ENCODE measurements around the gene ENDOV. TPM values are rescaled to one million over a fixed set of nuclear protein-coding genes. Genes with fewer than 3 reads are reported as not detected.
A peak's percentile ranks its signal among the peaks of the same experiment; 100 is the strongest.

ENDOV gene
- total RNA-seq, 1 donor from 2014 or later = 22.8 TPM

DNA sequence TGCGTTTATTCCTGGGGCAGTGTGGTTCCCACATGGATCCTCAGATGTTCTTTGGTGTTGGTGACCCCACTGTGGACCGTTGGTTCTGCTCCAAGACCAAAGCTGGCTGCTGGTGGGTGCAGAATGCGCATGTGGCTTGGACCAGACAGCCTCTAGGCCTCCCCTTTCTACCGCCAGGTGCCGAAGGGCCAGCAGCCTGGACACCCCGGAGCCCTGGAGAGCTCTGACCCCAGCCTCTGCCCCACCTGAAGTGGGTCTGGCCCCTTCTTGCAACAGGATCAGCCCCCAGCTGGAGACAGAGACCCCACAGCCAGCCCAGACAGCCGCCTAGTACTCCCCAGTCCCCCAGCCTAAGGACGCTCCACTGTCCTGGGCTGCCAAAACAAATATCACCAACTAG is 43.0 kb downstream of the ENDOV start:
- H3K4me1 Mint-ChIP-seq (ENCODE audit: low read depth) = peaks cover 34% of the 10 kb centered on the region
- DNase-seq (ENCODE audit: low spot score) = no peak
- peaks cover 1% of the 10 kb centered on the region for H3K36me3 Mint-ChIP-seq (ENCODE audit: low read depth)
- no peak overlapping the region for H3K4me3 Mint-ChIP-seq (ENCODE audit: unreplicated experiment)
- TF ChIP-seq, protein P1, sequence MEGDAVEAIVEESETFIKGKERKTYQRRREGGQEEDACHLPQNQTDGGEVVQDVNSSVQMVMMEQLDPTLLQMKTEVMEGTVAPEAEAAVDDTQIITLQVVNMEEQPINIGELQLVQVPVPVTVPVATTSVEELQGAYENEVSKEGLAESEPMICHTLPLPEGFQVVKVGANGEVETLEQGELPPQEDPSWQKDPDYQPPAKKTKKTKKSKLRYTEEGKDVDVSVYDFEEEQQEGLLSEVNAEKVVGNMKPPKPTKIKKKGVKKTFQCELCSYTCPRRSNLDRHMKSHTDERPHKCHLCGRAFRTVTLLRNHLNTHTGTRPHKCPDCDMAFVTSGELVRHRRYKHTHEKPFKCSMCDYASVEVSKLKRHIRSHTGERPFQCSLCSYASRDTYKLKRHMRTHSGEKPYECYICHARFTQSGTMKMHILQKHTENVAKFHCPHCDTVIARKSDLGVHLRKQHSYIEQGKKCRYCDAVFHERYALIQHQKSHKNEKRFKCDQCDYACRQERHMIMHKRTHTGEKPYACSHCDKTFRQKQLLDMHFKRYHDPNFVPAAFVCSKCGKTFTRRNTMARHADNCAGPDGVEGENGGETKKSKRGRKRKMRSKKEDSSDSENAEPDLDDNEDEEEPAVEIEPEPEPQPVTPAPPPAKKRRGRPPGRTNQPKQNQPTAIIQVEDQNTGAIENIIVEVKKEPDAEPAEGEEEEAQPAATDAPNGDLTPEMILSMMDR (IDR thresholded peaks at IDR 0.05) = no peak
- H3K9me3 Mint-ChIP-seq (ENCODE audit: low read depth) = no peaks in the 10 kb centered on the region
- H3K27me3 Mint-ChIP-seq (ENCODE audit: low read depth) = peaks cover 12% of the 10 kb centered on the region
- H3K27ac Mint-ChIP-seq (ENCODE audit: unreplicated experiment) = no peak overlapping the region

GRCh38 chr17:80459234-80459633 is 44.3 kb downstream of the ENDOV start:
- Mint-ChIP-seq H3K9me3 (ENCODE audit: low read depth) (no peaks in the 10 kb centered on the region), H3K4me1 (ENCODE audit: low read depth) (peaks cover 22% of the 10 kb centered on the region), H3K27me3 (ENCODE audit: low read depth) (peaks cover 12% of the 10 kb centered on the region), H3K4me3 (ENCODE audit: unreplicated experiment) (no peak overlapping the region), H3K36me3 (ENCODE audit: low read depth) (peaks cover 1% of the 10 kb centered on the region), H3K27ac (ENCODE audit: unreplicated experiment) (no peak overlapping the region)
- TF ChIP-seq, protein P1 (IDR thresholded peaks at IDR 0.05) = no peak
- DNase-seq (ENCODE audit: low spot score) = no peak

DNA sequence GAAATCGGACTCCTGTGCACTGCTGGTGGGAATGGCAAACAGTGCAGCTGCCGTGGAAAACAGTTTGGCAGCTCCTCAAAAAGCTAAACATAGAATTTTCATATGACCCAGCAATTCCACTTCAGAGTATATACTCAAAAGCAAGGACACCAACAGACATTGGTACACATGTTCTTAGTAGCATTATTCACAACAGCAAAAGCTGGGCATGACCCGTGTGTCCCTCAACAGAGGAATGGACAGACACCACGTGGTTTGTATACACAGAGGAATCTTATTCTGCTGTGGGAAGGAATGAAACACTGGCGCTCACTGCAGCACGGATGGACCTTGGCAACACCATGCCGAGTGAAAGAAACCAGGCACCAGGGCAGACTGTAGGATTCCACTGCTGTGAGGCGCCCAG is 45.5 kb downstream of the ENDOV start:
- Mint-ChIP-seq H3K27me3 (ENCODE audit: low read depth) (peaks cover 12% of the 10 kb centered on the region), H3K9me3 (ENCODE audit: low read depth) (no peaks in the 10 kb centered on the region), H3K4me1 (ENCODE audit: low read depth) (peaks cover 16% of the 10 kb centered on the region), H3K36me3 (ENCODE audit: low read depth) (peaks cover 1% of the 10 kb centered on the region), H3K4me3 (ENCODE audit: unreplicated experiment) (no peak overlapping the region), H3K27ac (ENCODE audit: unreplicated experiment) (peak overlapping the region; percentile 47)
- no peak for DNase-seq (ENCODE audit: low spot score)
- TF ChIP-seq, protein P1 (IDR thresholded peaks at IDR 0.05) = no peak

- H3K27me3 Mint-ChIP-seq (ENCODE audit: low read depth) = peaks cover 12% of the 10 kb centered on the region
- H3K4me3 Mint-ChIP-seq (ENCODE audit: unreplicated experiment) = no peak overlapping the region
- H3K27ac Mint-ChIP-seq (ENCODE audit: unreplicated experiment) = no peak overlapping the region
- DNase-seq (ENCODE audit: low spot score) = no peak
- TF ChIP-seq, protein P1 (IDR thresholded peaks at IDR 0.05) = no peak
- H3K9me3 Mint-ChIP-seq (ENCODE audit: low read depth) = no peaks in the 10 kb centered on the region
- H3K4me1 Mint-ChIP-seq (ENCODE audit: low read depth) = peaks cover 9% of the 10 kb centered on the region
- peaks cover 1% of the 10 kb centered on the region for H3K36me3 Mint-ChIP-seq (ENCODE audit: low read depth)
Measured at GRCh38 chr17:80461528-80462160, 46.7 kb downstream of the ENDOV start.

DNA sequence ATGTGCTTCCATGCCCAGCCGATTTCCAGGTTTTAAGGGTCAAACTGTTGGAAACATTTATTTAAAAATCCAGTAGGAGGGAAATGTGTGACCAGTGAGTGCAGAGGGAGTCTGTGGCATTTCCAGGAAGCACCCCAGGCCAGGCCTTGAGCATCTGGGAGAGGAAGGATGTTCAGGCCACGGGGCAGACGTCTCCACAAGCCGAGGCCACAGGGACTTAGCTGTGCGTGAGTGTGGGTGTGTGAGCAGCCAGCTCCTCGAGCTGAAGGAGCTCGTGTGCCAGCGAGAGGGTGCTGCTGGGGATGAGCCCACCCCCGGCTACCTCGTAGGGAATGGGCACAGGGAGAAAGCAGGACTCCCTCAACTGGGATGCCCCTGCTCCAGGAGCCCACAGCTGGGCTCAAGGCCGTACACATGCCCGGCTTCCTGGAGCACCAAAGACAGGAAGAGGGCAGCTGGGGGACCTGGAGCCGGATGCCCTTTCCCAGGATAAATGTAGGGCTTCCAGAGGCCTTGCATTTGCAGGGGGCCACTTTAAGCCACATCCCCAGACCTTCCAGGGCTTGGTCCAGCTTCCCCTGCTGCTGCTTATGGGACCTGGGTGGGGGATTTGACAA is 48.9 kb downstream of the ENDOV start:
- TF ChIP-seq, protein P1 (IDR thresholded peaks at IDR 0.05) = no peak
- Mint-ChIP-seq H3K4me1 (ENCODE audit: low read depth) (peaks cover 7% of the 10 kb centered on the region), H3K9me3 (ENCODE audit: low read depth) (no peaks in the 10 kb centered on the region), H3K4me3 (ENCODE audit: unreplicated experiment) (no peak overlapping the region), H3K36me3 (ENCODE audit: low read depth) (peaks cover 3% of the 10 kb centered on the region), H3K27me3 (ENCODE audit: low read depth) (peaks cover 30% of the 10 kb centered on the region), H3K27ac (ENCODE audit: unreplicated experiment) (no peak overlapping the region)
- no peak for DNase-seq (ENCODE audit: low spot score)
